Placental pericyte (primary cell): ENCODE results near the gene DLG3. TPM values are rescaled to one million over a fixed set of nuclear protein-coding genes. Genes with fewer than 3 reads are reported as not detected.
A peak's percentile ranks its signal among the peaks of the same experiment; 100 is the strongest.

Experiments used
- small RNA-seq: library from RNA; depleted of rRNA; stranded (forward); fragments of <200 nt; gene quantifications from one replicate; pipeline ENCODE3, GENCODE V24; 2012; ENCODE audit warnings: low replicate concordance
- total RNA-seq: library from RNA; depleted of rRNA; stranded (reverse); fragments of >200 nt; gene quantifications from 2 replicates; pipeline ENCODE4 v1.2.3, GENCODE V29; 2012

Gene DLG3
- 14.2 and 21.3 TPM in 2 replicates for total RNA-seq

GRCh38 chrX:70444326-70444945, at the start of gene DLG3:
Gene DLG3, plus strand, starts transcription at chrX:70444835. Its CDS starts 367 bp downstream, at chrX:70445202.

GRCh38 chrX:70422851-70423341, 21.7 kb upstream of the DLG3 start, which contains the start of gene GDPD2:
Gene GDPD2, plus strand, starts transcription at chrX:70423314. Its CDS starts 1,671 bp downstream, at chrX:70424985.

Small RNA genes within 50 kb of the gene (small RNA-seq; reads per million reads assigned to genes)
- gene RNU4-81P (not detected), gene RNY4P23 (9.3 reads per million, percentile 94 among the genes with 10 or more reads in this experiment)

Other genes starting within 250 kb of the DLG3 start
- gene AWAT1, start 210.2 kb upstream of the DLG3 start, total RNA-seq, result not detected in 2 replicates
- gene P2RY4, start 184.6 kb upstream of the DLG3 start, total RNA-seq, result 0.14 and 0.22 TPM in 2 replicates
- not detected in 2 replicates for gene ARR3, start 176.5 kb upstream of the DLG3 start, total RNA-seq
- gene RAB41, start 162.7 kb upstream of the DLG3 start, total RNA-seq, result not detected in 2 replicates
- gene PDZD11, start 154.9 kb upstream of the DLG3 start, total RNA-seq, result 39.0 and 49.1 TPM in 2 replicates
- 1.1 and 24.6 TPM in 2 replicates for gene KIF4A, start 154.7 kb upstream of the DLG3 start, total RNA-seq
- not detected in 2 replicates for gene GDPD2, start 21.5 kb upstream of the DLG3 start, total RNA-seq